PFSK-1 (cell line): ENCODE data around the gene SYMPK.

Source experiments
- FOXP2 ChIP-seq: optimal IDR thresholded peaks from 2 replicates; pipeline ENCODE3; 2011; ENCODE audit warnings: borderline replicate concordance, control low read depth, inconsistent platforms; ENCODE audit not compliant: insufficient read depth; ENCODE audit errors: extremely low read length, extremely low read depth
- POLR2AphosphoS5 ChIP-seq: IDR thresholded peaks from 2 replicates; pipeline ENCODE4 v1.6.1; 2012; ENCODE audit warnings: low read depth, mild to moderate bottlenecking, control low read depth, low read length, moderate library complexity
- SIN3A ChIP-seq: IDR thresholded peaks from 2 replicates; pipeline ENCODE4 v1.6.1; 2012; ENCODE audit warnings: mild to moderate bottlenecking, low read length, moderate library complexity, borderline replicate concordance; ENCODE audit not compliant: insufficient read depth
- TAF1 ChIP-seq: IDR thresholded peaks from 2 replicates; pipeline ENCODE4 v1.6.1; 2012; ENCODE audit warnings: low read length, control low read depth, borderline replicate concordance; ENCODE audit not compliant: insufficient read depth
- TF ChIP-seq, protein P1 (sequence below), 2 experiments: IDR thresholded peaks; 2 replicates each; pipeline versions ENCODE4 v1.6.1 to v1.8.0; 2011 to 2012; ENCODE audit warnings: low read depth in 2 of 2, low read length in 2 of 2, control low read depth in 1 of 2, inconsistent platforms in 1 of 2, mild to moderate bottlenecking in 1 of 2, moderate library complexity in 1 of 2; ENCODE audit not compliant: insufficient read depth in 1 of 2

The SYMPK gene

DNA sequence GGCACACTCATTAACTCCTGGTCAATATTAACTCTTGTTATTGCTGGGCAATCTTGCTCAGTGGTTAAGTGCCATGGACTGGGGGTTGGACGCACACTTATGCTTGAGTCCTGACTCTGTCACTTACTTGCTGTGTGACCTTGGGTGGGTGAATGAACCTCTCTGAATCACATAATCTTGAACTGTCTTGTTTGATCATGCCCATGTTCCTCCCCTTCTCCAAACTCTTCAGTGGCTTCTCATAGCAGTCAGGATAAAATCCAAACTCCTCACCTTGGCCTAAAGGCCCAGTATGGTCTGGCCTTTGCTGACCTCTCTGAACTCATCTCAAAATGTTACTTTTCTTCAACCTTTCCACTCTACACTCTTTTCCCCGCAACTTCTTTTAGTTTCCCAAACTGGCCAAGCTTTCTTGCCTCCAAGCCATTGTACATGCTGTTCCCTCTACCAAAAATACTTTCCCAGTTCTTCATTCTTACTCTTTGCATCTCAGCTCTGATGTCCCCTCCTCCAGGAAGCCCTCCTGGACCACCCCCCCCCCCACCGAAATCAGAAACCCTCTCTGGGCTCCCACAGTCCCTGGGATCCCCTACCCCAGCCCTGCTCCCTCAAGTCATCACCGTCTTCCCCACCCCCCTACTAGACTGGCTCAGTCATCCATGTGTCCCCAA lies 37.1 kb upstream of the SYMPK start:
- TF ChIP-seq SIN3A (no peak), TAF1 (no peak), POLR2AphosphoS5 (no peak), FOXP2 (no peak)
- TF ChIP-seq, protein P1, sequence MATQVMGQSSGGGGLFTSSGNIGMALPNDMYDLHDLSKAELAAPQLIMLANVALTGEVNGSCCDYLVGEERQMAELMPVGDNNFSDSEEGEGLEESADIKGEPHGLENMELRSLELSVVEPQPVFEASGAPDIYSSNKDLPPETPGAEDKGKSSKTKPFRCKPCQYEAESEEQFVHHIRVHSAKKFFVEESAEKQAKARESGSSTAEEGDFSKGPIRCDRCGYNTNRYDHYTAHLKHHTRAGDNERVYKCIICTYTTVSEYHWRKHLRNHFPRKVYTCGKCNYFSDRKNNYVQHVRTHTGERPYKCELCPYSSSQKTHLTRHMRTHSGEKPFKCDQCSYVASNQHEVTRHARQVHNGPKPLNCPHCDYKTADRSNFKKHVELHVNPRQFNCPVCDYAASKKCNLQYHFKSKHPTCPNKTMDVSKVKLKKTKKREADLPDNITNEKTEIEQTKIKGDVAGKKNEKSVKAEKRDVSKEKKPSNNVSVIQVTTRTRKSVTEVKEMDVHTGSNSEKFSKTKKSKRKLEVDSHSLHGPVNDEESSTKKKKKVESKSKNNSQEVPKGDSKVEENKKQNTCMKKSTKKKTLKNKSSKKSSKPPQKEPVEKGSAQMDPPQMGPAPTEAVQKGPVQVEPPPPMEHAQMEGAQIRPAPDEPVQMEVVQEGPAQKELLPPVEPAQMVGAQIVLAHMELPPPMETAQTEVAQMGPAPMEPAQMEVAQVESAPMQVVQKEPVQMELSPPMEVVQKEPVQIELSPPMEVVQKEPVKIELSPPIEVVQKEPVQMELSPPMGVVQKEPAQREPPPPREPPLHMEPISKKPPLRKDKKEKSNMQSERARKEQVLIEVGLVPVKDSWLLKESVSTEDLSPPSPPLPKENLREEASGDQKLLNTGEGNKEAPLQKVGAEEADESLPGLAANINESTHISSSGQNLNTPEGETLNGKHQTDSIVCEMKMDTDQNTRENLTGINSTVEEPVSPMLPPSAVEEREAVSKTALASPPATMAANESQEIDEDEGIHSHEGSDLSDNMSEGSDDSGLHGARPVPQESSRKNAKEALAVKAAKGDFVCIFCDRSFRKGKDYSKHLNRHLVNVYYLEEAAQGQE (IDR thresholded peaks at IDR 0.05; ENCODE audit: insufficient read depth in 1 of 2, low read depth in 2 of 2, low read length in 2 of 2), result no peak

DNA sequence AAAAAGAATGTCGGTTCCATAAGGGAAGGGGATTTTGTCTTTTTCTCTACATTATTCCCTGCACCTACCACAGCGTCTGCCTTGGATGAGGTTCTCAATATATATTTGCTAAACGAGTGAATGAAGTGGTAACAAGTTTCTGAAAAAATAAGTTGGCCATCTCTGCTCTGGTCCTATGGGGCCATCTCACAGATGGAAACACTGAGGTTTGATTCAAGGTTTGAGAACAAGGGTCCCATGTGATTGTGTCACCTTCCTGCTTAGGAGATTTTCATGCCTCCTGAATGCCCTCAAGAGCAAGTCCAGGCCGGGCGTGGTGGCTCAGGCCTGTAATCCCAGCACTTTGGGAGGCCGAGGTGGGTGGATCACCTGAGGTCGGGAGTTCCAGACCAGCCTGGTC lies 36.3 kb upstream of the SYMPK start:
- TF ChIP-seq SIN3A (no peak), FOXP2 (no peak), TAF1 (no peak), POLR2AphosphoS5 (no peak)
- TF ChIP-seq, protein P1 (IDR thresholded peaks at IDR 0.05; ENCODE audit: insufficient read depth in 1 of 2, low read depth in 2 of 2, low read length in 2 of 2), result no peak

DNA sequence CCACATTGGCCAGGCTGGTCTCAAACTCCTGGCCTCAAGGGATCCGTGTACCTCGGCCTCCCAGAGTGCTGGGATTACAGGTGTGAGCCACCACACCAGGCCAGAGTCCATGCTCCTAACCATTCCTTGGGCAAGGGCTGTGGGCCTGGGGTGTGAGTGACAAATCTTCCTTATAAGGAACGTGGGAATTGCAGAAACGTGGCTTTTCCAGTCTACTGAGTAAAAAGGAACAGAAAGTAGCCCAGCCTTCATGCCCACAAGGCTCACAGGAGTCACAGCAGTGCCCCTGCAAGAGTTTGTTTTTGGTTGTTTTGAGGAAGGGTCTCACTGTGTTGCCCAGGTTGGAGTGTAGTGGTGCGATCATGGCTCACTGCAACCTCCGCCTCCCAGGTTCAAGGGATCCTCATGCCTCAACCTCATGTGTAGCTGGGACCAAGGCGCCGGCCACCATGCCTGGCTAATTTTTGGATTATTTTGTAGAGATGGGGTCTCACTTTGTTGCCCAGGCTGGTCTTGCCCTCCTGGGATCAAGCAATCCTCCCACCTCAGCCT lies 34.4 kb upstream of the SYMPK start:
- no peak for TF ChIP-seq POLR2AphosphoS5
- TF ChIP-seq SIN3A, result no peak
- TF ChIP-seq FOXP2, result no peak
- TF ChIP-seq, protein P1 (IDR thresholded peaks at IDR 0.05; ENCODE audit: insufficient read depth in 1 of 2, low read depth in 2 of 2, low read length in 2 of 2), result no peak
- TF ChIP-seq TAF1, result no peak

DNA sequence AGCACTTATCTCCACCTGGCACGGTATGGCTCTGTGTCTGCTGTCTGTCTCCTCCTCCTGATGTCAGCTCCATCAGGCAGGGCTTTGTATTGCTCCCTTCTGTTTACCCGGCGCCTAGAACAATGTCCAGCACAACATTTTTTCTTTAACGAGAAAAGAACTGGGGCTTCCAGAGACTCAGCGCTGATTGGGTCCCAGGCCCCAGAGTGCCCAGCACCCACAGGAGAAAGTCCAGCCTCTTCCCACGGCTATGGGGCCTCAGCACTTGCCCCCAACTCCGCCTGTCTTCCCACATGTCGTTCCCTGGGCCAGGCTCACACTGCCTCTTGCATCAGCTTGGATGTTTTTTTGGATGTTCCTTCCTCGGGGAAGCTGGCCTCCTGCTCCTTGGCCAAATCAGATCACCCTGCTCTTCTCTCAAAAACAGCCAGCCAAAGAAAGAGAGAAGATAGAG lies 32.6 kb upstream of the SYMPK start:
- TF ChIP-seq SIN3A, result no peak
- no peak for TF ChIP-seq POLR2AphosphoS5
- TF ChIP-seq FOXP2, result no peak
- TF ChIP-seq, protein P1 (IDR thresholded peaks at IDR 0.05; ENCODE audit: insufficient read depth in 1 of 2, low read depth in 2 of 2, low read length in 2 of 2), result no peak
- no peak for TF ChIP-seq TAF1
